ENCODE measurements around the gene GRK5.

- no peak for TF ChIP-seq PREB (CRISPR knock-in tag; IDR thresholded peaks at IDR 0.05)
- no peak for TF ChIP-seq SMAD1 (IDR thresholded peaks at IDR 0.05; ENCODE audit: low read depth, low read length, partially characterized antibody)
- no peak for TF ChIP-seq ZKSCAN1 (IDR thresholded peaks at IDR 0.05; ENCODE audit: low read depth, low read length)
- TF ChIP-seq SNAPC5 (CRISPR knock-in tag; IDR thresholded peaks at IDR 0.05), result no peak
Measured at GRCh38 chr10:119362122-119362521, 154.8 kb downstream of the GRK5 start.

Measured in K562 (cell line).